Colonic mucosa (tissue), 4 donors: ENCODE data around the gene DDX20. TPM values are rescaled to one million over a fixed set of nuclear protein-coding genes. Genes with fewer than 3 reads are reported as not detected.

Experiments used
- DNase-seq: peaks from one replicate; pipeline ENCODE4 v3.0.0-alpha.2; 2020
- H3K27ac ChIP-seq: fragments of 200-600 bp; one replicate; pipeline ENCODE4 v1.8.0; 2021
- H3K27me3 ChIP-seq: fragments of 200-600 bp; one replicate; pipeline ENCODE4 v1.8.0; 2021
- H3K36me3 ChIP-seq: fragments of 200-600 bp; one replicate; pipeline ENCODE4 v1.8.0; 2021
- H3K4me1 ChIP-seq: fragments of 200-600 bp; one replicate; pipeline ENCODE4 v1.8.0; 2021; ENCODE audit warnings: mild to moderate bottlenecking
- H3K4me3 ChIP-seq: fragments of 200-600 bp; one replicate; pipeline ENCODE4 v1.8.0; 2021
- H3K9ac ChIP-seq, 2 donors: one replicate each; pipeline ENCODE4 v1.7.0; 2013; ENCODE audit warnings: control low read depth in 2 of 2, low read depth in 2 of 2, low read length in 2 of 2
- H3K9me3 ChIP-seq: fragments of 200-600 bp; one replicate; pipeline ENCODE4 v1.8.0; 2021
- CTCF ChIP-seq: fragments of 200-600 bp; IDR thresholded peaks from one replicate; pipeline ENCODE4 v1.8.0; 2022; ENCODE audit warnings: antibody characterized with exemption, mild to moderate bottlenecking
- intact Hi-C: fragments of 100-400 bp; cut with DNase I; formaldehyde crosslinking; loops from one replicate; pipeline ENCODE4 v1.14.1; 2022
- total RNA-seq, 2 donors: library from RNA; stranded (reverse); fragmentation: NEBNext Ultra II Directional in 1 of 2; extraction: Animal tissue kit (Norgen Biotek cat#: 25700) in 1 of 2; gene quantifications; one replicate each; pipeline ENCODE4 v1.2.1, GENCODE V29; 2021
- donor health status: healthy.
- donor health status: DM: no; HTN: no; CAD: no.
- donor health status: DM: no; HTN: no; CAD: no.

DDX20 gene
- total RNA-seq = 10 to 100 TPM in 1 of 2 donors, 1 to 10 TPM in 1; 9.6 to 11.5 TPM

GRCh38 chr1:111755331-111756123, at the start of gene DDX20:
DDX20 (plus strand) TSS chr1:111755901; CDS start chr1:111755925, 24 bp downstream.
- H3K4me1 ChIP-seq = peaks cover 7% of the 10 kb centered on the region
- peak; percentile 76 for TF ChIP-seq CTCF
- DNase-seq = peak; percentile 95

GRCh38 chr1:111706921-111707320, 48.8 kb upstream of the DDX20 start:
- H3K27ac ChIP-seq = no peak overlapping the region
- H3K4me3 ChIP-seq = no peak overlapping the region
- DNase-seq = no peak
- intact Hi-C loops = no loop called here
- H3K9me3 ChIP-seq = no peaks in the 10 kb centered on the region
- H3K9ac ChIP-seq = no peak overlapping the region
- no peaks in the 10 kb centered on the region for H3K4me1 ChIP-seq
- no peaks in the 10 kb centered on the region for H3K27me3 ChIP-seq
- no peaks in the 10 kb centered on the region for H3K36me3 ChIP-seq
- TF ChIP-seq CTCF = no peak

More at GRCh38 chr1:111755331-111756123, at the start of gene DDX20:
- peak within 1 kb of the TSS; percentile 77 to 83 for H3K9ac ChIP-seq
- H3K4me3 ChIP-seq = peak within 1 kb of the TSS; percentile 90
- no peaks in the 10 kb centered on the region for H3K27me3 ChIP-seq
- H3K27ac ChIP-seq = peak within 1 kb of the TSS; percentile 88
- no peaks in the 10 kb centered on the region for H3K9me3 ChIP-seq
- intact Hi-C loops = no loop called here
- H3K36me3 ChIP-seq = no peaks in the 10 kb centered on the region

GRCh38 chr1:111707906-111708305, 47.8 kb upstream of the DDX20 start:
- H3K4me3 ChIP-seq = no peak overlapping the region
- H3K9me3 ChIP-seq = no peaks in the 10 kb centered on the region
- H3K27ac ChIP-seq = no peak overlapping the region
- no peak for DNase-seq
- intact Hi-C loops = no loop called here
- H3K9ac ChIP-seq = no peak overlapping the region
- H3K27me3 ChIP-seq = no peaks in the 10 kb centered on the region
- TF ChIP-seq CTCF = no peak
- no peaks in the 10 kb centered on the region for H3K4me1 ChIP-seq
- H3K36me3 ChIP-seq = no peaks in the 10 kb centered on the region

GRCh38 chr1:111709986-111710385, 45.7 kb upstream of the DDX20 start:
- no peak for DNase-seq
- Histone ChIP-seq H3K36me3 (no peaks in the 10 kb centered on the region), H3K27ac (no peak overlapping the region), H3K4me3 (no peak overlapping the region), H3K9me3 (no peaks in the 10 kb centered on the region), H3K4me1 (no peaks in the 10 kb centered on the region), H3K9ac (no peak overlapping the region), H3K27me3 (no peaks in the 10 kb centered on the region)
- TF ChIP-seq CTCF = no peak
- intact Hi-C loops = no loop called here

- Histone ChIP-seq H3K4me1 (no peaks in the 10 kb centered on the region), H3K9me3 (no peaks in the 10 kb centered on the region), H3K27me3 (no peaks in the 10 kb centered on the region), H3K9ac (no peak overlapping the region), H3K27ac (no peak overlapping the region), H3K4me3 (no peak overlapping the region), H3K36me3 (no peaks in the 10 kb centered on the region)
- TF ChIP-seq CTCF = no peak
- intact Hi-C loops = loop anchor here (5.0 kb wide), 1 partner anchor 36 kb away; no protein-coding TSS in a partner anchor
- no peak for DNase-seq
These were observed 39.4 kb upstream of the DDX20 start for GRCh38 chr1:111716333-111716732.
